IPS DF 6.9 (cell line): ENCODE data around the gene ZFP92.

Experiments
- DNase-seq: peaks from one replicate; pipeline ENCODE4 v3.0.0-alpha.2; 2013; ENCODE audit warnings: low read depth, low spot score
- H3K27ac ChIP-seq: one replicate; pipeline ENCODE4 v1.5.1; 2013; ENCODE audit warnings: low read length, control low read depth
- H3K27me3 ChIP-seq: 2 replicates; pipeline ENCODE4 v1.6.1; 2013; ENCODE audit warnings: mild to moderate bottlenecking, low read length; ENCODE audit not compliant: control insufficient read depth, insufficient read depth
- H3K36me3 ChIP-seq: 2 replicates; pipeline ENCODE4 v1.6.1; 2013; ENCODE audit warnings: low read length; ENCODE audit not compliant: control insufficient read depth, insufficient read depth
- H3K4me1 ChIP-seq: 2 replicates; pipeline ENCODE4 v1.6.1; 2013; ENCODE audit warnings: low read length; ENCODE audit not compliant: control insufficient read depth, insufficient read depth
- H3K4me3 ChIP-seq: 2 replicates; pipeline ENCODE4 v1.5.1; 2013; ENCODE audit warnings: mild to moderate bottlenecking, low read length
- H3K9me3 ChIP-seq: 2 replicates; pipeline ENCODE4 v1.6.1; 2013; ENCODE audit warnings: low read length, inconsistent platforms; ENCODE audit not compliant: control insufficient read depth, insufficient read depth
- WGBS: extraction: QIAGEN DNeasy Blood & Tissue Kit; methylation state at CpG from one replicate; pipeline ENCODE4 v1.1.7; 2013; ENCODE audit warnings: mixed read lengths, missing lambda C conversion rate; ENCODE audit not compliant: insufficient read length, insufficient coverage; 5-methylcytosine and 5-hydroxymethylcytosine counted together

Gene ZFP92, protein sequence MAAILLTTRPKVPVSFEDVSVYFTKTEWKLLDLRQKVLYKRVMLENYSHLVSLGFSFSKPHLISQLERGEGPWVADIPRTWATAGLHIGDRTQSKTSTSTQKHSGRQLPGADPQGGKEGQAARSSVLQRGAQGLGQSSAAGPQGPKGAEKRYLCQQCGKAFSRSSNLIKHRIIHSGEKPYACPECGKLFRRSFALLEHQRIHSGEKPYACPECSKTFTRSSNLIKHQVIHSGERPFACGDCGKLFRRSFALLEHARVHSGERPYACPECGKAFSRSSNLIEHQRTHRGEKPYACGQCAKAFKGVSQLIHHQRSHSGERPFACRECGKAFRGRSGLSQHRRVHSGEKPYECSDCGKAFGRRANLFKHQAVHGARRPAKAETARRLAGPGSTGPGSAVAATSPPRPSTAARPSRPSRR

DNA sequence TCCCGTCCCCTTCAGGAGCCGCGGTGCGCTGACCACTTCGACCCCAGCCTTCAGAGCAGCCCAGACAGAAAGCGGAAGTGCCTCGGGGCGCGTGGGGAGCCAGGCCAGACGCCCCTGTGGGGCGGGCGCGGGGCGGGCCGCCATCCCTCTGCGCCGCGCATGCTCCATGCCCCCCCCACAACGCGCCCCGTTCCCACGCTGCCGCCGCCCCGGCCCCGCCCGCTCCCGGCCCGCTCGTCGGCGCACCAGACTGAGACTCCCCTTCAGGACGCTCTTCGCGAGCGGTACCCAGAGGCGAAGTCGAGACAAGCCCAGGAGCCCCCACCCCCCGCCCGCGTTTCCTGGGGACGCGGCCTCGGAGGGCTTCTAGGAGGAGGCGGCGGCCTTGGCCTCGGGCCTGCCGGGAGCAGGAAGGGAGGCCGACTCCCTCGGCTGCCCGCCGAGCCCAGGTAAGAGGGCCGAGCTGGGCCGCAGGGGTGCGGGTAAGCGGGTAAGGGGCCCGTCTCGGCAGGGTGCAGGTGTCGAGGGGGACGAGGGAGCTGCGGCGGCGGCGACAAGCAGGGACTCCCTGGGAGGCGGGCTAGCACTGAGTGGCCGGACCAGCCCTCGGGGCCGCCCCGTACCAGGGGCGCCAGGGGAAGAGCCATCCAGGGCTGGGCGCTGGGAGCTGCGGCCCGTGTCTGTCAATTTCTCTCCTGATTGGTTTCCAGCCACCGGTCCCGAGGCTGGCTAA is at the start of gene ZFP92:
TSS of gene ZFP92 (plus strand) at position 218 of the 733 bp plus-strand sequence. CDS start 6,851 bp downstream, outside the sequence.
- H3K4me1 ChIP-seq, result no peaks in the 10 kb centered on the region
- peak within 1 kb of the TSS; percentile 44; the same call in 1 of the 2 replicates for H3K4me3 ChIP-seq
- H3K36me3 ChIP-seq, result no peaks in the 10 kb centered on the region
- H3K27ac ChIP-seq, result no peak within 1 kb of the TSS
- no CpG with 5 or more reads among the region's 75 CpGs for WGBS
- no peak for DNase-seq
- peaks cover 5% of the 10 kb centered on the region for H3K27me3 ChIP-seq
- H3K9me3 ChIP-seq, result no peaks in the 10 kb centered on the region

DNA sequence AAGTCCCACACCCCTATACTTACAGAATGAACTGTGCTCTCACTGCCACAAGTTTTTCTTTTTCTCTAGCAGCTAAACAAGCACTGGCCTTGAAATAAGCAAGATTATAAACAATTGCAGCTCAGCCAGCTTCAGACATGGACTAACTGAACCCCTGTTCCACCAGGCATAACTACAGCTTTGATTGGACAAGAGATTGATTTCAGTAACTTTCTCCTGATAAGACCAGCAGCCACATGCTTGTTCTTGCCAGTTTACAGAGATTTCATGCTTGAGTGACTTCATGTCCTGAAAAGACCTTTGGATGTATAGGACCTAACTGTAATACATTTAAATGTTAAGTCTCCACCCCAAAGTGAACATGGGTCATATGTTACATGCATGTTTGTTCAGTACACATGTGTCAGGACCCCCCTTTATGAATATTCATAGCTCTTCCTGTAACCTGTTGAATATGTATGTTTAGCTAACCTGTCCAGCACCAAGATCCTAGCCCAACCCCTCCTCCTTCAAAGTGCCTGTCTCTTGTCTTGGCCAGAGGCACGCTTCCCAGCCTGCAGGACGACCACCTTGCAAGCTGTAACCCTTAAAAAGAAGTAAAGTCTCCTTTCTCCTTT is 49.4 kb upstream of the ZFP92 start:
- H3K4me1 ChIP-seq, result no peaks in the 10 kb centered on the region
- no peak for DNase-seq
- H3K27ac ChIP-seq, result no peak overlapping the region
- no peaks in the 10 kb centered on the region for H3K36me3 ChIP-seq
- H3K27me3 ChIP-seq, result no peaks in the 10 kb centered on the region
- H3K4me3 ChIP-seq, result no peak overlapping the region
- no CpG with 5 or more reads among the region's 2 CpGs for WGBS
- no peaks in the 10 kb centered on the region for H3K9me3 ChIP-seq

DNA sequence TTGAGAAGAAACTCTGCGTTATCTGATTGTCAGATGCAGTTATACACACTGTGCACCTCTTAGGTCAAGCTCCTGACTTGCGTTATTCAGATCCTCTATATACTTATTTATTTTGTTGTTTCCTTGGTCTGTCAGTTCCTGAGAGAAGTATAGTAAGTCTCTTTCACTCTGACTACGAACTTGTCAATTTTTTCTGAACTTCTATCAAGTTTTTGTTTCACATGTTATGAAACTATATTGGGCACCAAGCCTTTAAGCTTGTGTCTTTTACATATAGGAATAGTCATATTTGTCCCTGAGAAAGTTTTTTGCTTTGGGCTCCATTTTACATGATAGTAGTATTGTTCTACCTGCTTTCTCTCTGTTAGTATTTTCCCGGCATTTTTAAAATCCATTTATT is 45.6 kb upstream of the ZFP92 start:
- no CpG with 5 or more reads among the region's 4 CpGs for WGBS
- Histone ChIP-seq H3K27me3 (no peaks in the 10 kb centered on the region), H3K36me3 (no peaks in the 10 kb centered on the region), H3K4me3 (no peak overlapping the region), H3K4me1 (no peaks in the 10 kb centered on the region), H3K27ac (no peak overlapping the region), H3K9me3 (no peaks in the 10 kb centered on the region)
- DNase-seq, result no peak

DNA sequence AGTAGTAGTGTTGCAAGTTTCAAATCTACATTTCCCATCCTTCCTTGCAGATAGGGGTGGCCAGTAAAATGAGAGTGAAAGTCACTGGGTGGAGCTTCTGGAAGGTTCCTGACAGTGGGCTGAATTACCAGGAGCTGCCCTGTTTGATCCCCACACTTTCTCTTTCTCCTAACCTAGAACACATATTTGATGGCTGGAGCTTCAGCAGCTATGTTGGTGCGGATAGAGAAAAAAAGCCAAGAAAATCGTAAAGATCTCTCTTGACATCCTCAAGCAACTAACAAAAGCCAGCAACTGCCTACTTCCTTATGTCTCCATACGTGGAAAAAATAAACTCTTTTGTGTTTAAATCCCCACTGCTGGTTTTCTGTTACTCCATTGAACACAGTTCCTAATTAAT is 45.2 kb upstream of the ZFP92 start:
- no peak for DNase-seq
- Histone ChIP-seq H3K36me3 (no peaks in the 10 kb centered on the region), H3K27me3 (no peaks in the 10 kb centered on the region), H3K4me1 (no peaks in the 10 kb centered on the region), H3K27ac (no peak overlapping the region), H3K4me3 (no peak overlapping the region), H3K9me3 (no peaks in the 10 kb centered on the region)
- no CpG with 5 or more reads among the region's 3 CpGs for WGBS

DNA sequence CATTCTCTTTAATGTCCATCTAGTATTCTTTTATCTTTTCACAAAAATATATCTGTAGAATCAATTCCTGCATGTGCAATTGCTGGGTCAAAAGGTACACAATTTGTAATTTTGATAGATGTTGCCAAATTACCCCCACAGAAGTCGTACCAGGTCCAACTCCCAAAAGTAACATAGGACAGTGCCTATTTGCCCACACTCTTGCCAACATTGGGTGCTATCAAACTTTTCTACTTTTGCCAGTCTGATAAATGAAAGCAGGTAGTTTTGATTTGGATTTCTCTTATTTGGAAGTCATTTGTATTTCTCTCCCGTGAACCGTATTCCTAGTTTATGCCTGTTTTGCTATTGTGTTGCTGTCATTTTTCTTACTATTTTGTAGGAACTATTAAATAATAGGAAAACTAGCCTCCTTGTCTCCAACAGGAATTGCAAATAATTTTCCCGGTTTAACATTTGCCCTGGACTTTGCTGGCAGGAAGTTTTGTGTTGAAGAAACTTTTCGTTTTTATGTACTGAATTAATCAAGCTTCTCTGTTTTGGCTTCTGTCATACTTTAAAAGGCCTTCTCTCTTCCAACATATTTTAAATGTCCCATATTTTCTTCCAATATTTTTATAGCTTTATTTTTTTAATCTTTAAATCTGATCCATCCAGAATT is 44.3 kb upstream of the ZFP92 start:
- Histone ChIP-seq H3K27ac (no peak overlapping the region), H3K36me3 (no peaks in the 10 kb centered on the region), H3K9me3 (no peaks in the 10 kb centered on the region), H3K4me1 (no peaks in the 10 kb centered on the region), H3K27me3 (no peaks in the 10 kb centered on the region), H3K4me3 (no peak overlapping the region)
- WGBS, result no CpG with 5 or more reads among the region's 5 CpGs
- no peak for DNase-seq

DNA sequence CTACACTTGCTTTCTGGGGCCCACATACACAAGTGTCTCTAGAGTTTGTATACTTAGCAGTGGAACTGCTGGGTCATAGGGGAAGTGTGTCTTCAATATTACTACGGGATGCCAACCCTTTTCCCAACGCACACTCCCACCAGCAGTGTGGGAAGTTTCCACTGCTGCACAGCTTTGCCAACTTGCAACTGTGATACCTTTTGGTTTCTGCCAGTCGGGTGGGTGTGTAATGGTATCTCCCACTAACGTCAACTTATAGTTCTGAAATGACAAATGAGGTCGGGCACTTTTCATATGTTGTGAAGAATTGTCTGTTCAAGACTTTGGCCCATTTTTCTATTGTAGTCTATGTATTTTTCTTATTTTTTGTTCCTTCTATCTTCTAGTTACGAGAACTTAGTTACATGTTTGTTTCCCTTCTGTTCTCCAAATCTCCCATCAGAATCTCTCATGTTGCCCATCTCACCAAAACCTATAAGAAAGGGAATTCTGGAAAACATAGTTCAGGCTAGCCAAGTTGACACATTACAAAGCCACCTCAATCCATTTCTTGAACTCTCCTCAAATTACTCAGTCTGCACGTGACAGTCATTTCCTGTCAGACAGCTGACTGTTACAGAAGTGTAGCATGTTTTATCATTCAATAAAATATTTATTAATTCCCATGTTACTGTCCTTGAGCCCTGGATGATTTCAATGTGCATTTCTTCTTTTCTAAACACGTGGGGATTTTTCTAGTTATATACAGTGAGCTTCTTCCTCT is 40.8 kb upstream of the ZFP92 start:
- no peak overlapping the region for H3K4me3 ChIP-seq
- no peak overlapping the region for H3K27ac ChIP-seq
- H3K4me1 ChIP-seq, result no peaks in the 10 kb centered on the region
- WGBS, result no CpG with 5 or more reads among the region's 8 CpGs
- DNase-seq, result no peak
- H3K27me3 ChIP-seq, result no peaks in the 10 kb centered on the region
- H3K9me3 ChIP-seq, result no peaks in the 10 kb centered on the region
- no peaks in the 10 kb centered on the region for H3K36me3 ChIP-seq

DNA sequence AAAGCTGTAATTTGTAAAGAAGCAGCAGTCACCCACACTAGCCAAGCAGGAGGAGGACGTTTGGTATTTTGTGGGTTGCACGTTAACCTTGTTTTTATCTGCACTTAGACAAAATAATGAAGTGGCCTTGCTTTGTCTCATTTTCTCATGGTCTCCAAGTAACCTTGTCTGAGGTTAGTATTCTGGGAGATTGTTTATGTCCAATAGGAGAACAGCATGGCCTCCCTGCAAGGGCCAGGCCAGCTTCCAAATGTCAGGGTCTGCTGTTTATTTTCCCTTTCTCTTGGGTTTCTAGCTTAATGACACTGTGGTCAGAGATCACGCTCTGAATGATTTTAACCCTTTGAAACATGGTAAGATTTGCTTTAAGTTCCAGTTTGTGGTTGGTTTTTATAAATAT is 40.0 kb upstream of the ZFP92 start:
- Histone ChIP-seq H3K36me3 (no peaks in the 10 kb centered on the region), H3K4me1 (no peaks in the 10 kb centered on the region), H3K27me3 (no peaks in the 10 kb centered on the region), H3K9me3 (no peaks in the 10 kb centered on the region), H3K27ac (no peak overlapping the region), H3K4me3 (no peak overlapping the region)
- WGBS, result no CpG with 5 or more reads among the region's 3 CpGs
- no peak for DNase-seq

DNA sequence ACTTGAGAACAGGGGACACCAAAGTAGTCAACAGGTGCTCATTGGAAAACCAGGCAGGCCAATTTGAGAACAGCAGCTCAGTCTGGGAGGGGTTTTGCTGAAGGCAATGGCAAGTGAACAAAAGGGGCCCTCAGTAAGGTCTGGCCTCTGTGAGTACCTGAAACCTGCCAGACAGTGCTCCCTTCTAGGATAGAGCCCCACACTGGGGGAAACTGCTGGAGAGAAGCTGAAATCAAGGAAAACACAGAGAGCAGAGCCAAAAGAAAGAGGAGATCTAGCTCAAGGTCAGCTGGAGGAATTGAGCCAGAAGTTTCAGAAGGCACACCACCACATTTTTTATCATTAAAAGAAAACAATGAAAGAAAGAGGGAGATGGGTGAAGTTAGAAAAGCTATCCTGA is 38.3 kb upstream of the ZFP92 start:
- Histone ChIP-seq H3K9me3 (no peaks in the 10 kb centered on the region), H3K36me3 (no peaks in the 10 kb centered on the region), H3K27ac (no peak overlapping the region), H3K4me1 (no peaks in the 10 kb centered on the region), H3K27me3 (no peaks in the 10 kb centered on the region), H3K4me3 (no peak overlapping the region)
- DNase-seq, result no peak

DNA sequence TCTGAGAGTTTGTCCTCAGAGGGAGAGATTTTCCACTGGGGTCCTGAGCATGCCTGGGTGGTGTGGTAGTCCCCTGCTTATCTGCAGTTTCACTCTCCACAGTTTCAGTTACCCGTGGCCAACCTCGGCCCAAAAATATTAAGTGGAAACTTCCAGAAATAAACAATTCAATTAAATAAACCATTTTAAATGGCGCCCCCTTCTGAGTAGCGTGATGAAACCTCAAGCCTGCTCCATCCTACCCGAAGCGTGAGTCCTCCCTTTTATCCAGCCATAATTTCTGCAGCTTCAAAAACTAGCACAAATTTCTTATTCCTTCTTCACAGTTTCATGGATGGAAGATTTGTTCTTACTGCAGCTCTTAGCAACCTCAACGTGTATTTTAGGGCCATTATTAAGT is 36.8 kb upstream of the ZFP92 start:
- DNase-seq, result no peak
- Histone ChIP-seq H3K27me3 (no peaks in the 10 kb centered on the region), H3K4me1 (no peaks in the 10 kb centered on the region), H3K27ac (no peak overlapping the region), H3K36me3 (no peaks in the 10 kb centered on the region), H3K9me3 (no peaks in the 10 kb centered on the region), H3K4me3 (no peak overlapping the region)
- WGBS, result no CpG with 5 or more reads among the region's 7 CpGs

DNA sequence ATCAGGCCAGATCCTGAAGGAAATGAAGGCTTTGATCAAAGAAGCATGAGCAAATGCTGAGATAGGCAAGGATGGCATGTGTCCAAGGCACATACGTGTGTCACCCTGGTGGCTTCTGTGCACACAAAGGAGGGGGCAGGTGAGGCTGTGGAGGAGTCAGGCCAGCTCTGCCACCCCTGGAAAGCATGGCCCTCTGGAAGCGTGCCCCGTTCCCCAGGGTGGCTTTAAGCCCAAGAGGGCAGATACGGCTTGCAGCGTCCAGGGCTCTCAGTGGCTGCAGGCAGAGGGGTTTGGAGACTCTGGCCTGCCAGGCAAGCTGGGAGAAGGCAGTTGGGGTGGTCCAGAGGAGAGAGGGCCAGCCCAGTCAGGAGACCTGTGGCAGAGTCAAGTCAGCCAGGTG is 35.7 kb upstream of the ZFP92 start:
- DNase-seq, result no peak
- Histone ChIP-seq H3K4me3 (no peak overlapping the region), H3K9me3 (no peaks in the 10 kb centered on the region), H3K27me3 (no peaks in the 10 kb centered on the region), H3K4me1 (no peaks in the 10 kb centered on the region), H3K27ac (no peak overlapping the region), H3K36me3 (no peaks in the 10 kb centered on the region)
- no CpG with 5 or more reads among the region's 5 CpGs for WGBS
